Measurements from ENCODE around the gene C4orf50. TPM values are rescaled to one million over a fixed set of nuclear protein-coding genes. Genes with fewer than 3 reads are reported as not detected.

C4orf50 gene
- total RNA-seq, 1 experiment from 2014 or later, result 0.17 TPM

- Histone ChIP-seq H2BK12ac (ENCODE audit: insufficient read length, low read depth, low read length) (no peak overlapping the region), H2AFZ (ENCODE audit: low read length) (no peak overlapping the region), H2AK5ac (ENCODE audit: insufficient read length, low read length) (no peak overlapping the region), H3K79me1 (ENCODE audit: insufficient read depth, low read depth, low read length, poor library complexity, severe bottlenecking) (no peaks in the 10 kb centered on the region), H4K8ac (replicated peaks; ENCODE audit: insufficient read length, low read depth, low read length) (no peak overlapping the region), H3K18ac (ENCODE audit: insufficient read length, low read depth, low read length) (no peak overlapping the region), H3K4me2 (ENCODE audit: insufficient read depth, insufficient read length, low read length) (no peak overlapping the region), H2BK15ac (ENCODE audit: low read depth, low read length) (no peak overlapping the region), H3K27me3 (ENCODE audit: insufficient read depth, low read length) (no peaks in the 10 kb centered on the region), H3T11ph (ENCODE audit: low read length) (no peak overlapping the region), H3K4me1 (ENCODE audit: insufficient read depth, low read length) (no peaks in the 10 kb centered on the region), H2BK120ac (ENCODE audit: low read depth, low read length, poor library complexity, severe bottlenecking) (no peak overlapping the region), H3K14ac (ENCODE audit: insufficient read depth, low read length) (no peak overlapping the region), H4K91ac (ENCODE audit: insufficient read length, low read depth, low read length) (no peak overlapping the region), H3K23ac (ENCODE audit: insufficient read length, low read depth, low read length) (no peak overlapping the region), H3K4ac (ENCODE audit: low read depth, low read length) (no peak overlapping the region), H3K27ac (ENCODE audit: insufficient read length, low read depth, low read length) (no peak overlapping the region), H3K23me2 (ENCODE audit: insufficient read length, low read depth, low read length, poor library complexity, severe bottlenecking) (no peaks in the 10 kb centered on the region), H3K9me3 (ENCODE audit: control insufficient read depth, low read depth, low read length) (no peaks in the 10 kb centered on the region), H2BK20ac (ENCODE audit: low read depth, low read length, poor library complexity, severe bottlenecking) (no peak overlapping the region), H4K20me1 (ENCODE audit: control insufficient read depth, insufficient read depth, insufficient read length) (no peaks in the 10 kb centered on the region), H3K56ac (ENCODE audit: insufficient read length, low read depth, low read length) (no peak overlapping the region), H3K9ac (ENCODE audit: extremely low read depth, insufficient read length, low read length) (no peak overlapping the region), H4K5ac (ENCODE audit: insufficient read length, low read depth, low read length) (no peak overlapping the region), H3K79me2 (ENCODE audit: insufficient read depth, low read length) (no peaks in the 10 kb centered on the region), H2BK5ac (ENCODE audit: insufficient read length, low read length) (no peak overlapping the region)
- Mint-ChIP-seq H3K9me3 (no peaks in the 10 kb centered on the region; a peak in 1 of 5 replicates), H3K4me1 (peaks cover 16 to 19% of the 10 kb centered on the region in 2 experiments), H3K4me3 (no peak overlapping the region), H3K36me3 (ENCODE audit: insufficient read depth in 1 of 3, low read depth in 3 of 3) (no peaks in the 10 kb centered on the region), H3K27ac (no peak overlapping the region), H3K27me3 (ENCODE audit: low read depth) (peaks cover 17% of the 10 kb centered on the region)
- no peak for DNase-seq
- WGBS (ENCODE audit: extremely low coverage, insufficient read length, low lambda C conversion rate), result no CpG with 5 or more reads among the region's 10 CpGs
- no peak for TF ChIP-seq CTCF (conservative IDR thresholded peaks at IDR 0.05)
These were observed 1.2 kb downstream of the C4orf50 start for GRCh38 chr4:6017030-6017429.

Measured in H9 (cell line).